Fibroblast of lung (primary cell): Measurements from ENCODE around the gene RADIL.

ENCODE experiments used
- CTCF ChIP-seq, 2 donors: IDR thresholded peaks in 1 of 2; conservative IDR thresholded peaks in 1 of 2; 1 replicate in 1 of 2; 2 replicates in 1 of 2; pipeline ENCODE4 v1.5.1; 2011 to 2012; ENCODE audit warnings: low read length in 2 of 2, control low read depth in 1 of 2, inconsistent platforms in 1 of 2, low read depth in 1 of 2, mild to moderate bottlenecking in 1 of 2
- EZH2 ChIP-seq: IDR thresholded peaks from 2 replicates; pipeline ENCODE4 v1.5.1; 2012; ENCODE audit warnings: low read length, control low read depth, mild to moderate bottlenecking; ENCODE audit errors: missing control alignments

- TF ChIP-seq EZH2 = no peak
- TF ChIP-seq CTCF (conservative IDR thresholded peaks at IDR 0.05 in 1 of 2, IDR thresholded peaks at IDR 0.05 in 1 of 2; ENCODE audit: low read depth in 1 of 2, low read length in 2 of 2) = no peak
Measured at GRCh38 chr7:4805984-4806300, 77.6 kb downstream of the RADIL start.
